ENCODE results near the gene GTF2I.
A peak's percentile ranks its signal among the peaks of the same experiment; 100 is the strongest.
"Not testable (repeated sequence)": the region's sequence is repeated elsewhere in the genome, so short reads cannot be mapped to it uniquely, and the experiment has no call there.

GTF2I gene

GRCh38 chr7:74783595-74783994 is 126.1 kb downstream of the GTF2I start:
- DNase-seq = not testable (repeated sequence)

GRCh38 chr7:74788369-74789150 is 131.0 kb downstream of the GTF2I start:
- peak; percentile 82 for DNase-seq

GRCh38 chr7:74789200-74789736 is 131.8 kb downstream of the GTF2I start:
- not testable (repeated sequence) for DNase-seq

GRCh38 chr7:74797848-74798622 is 140.5 kb downstream of the GTF2I start:
- DNase-seq = not testable (repeated sequence)

GRCh38 chr7:74798644-74799043 is 141.1 kb downstream of the GTF2I start:
- DNase-seq = not testable (repeated sequence)
